H1 (cell line): ENCODE measurements around the gene PLB1. TPM values are rescaled to one million over a fixed set of nuclear protein-coding genes. Genes with fewer than 3 reads are reported as not detected.

Experiments
- CTCF ChIA-PET: fragments of 300-600 bp; sonication (Branson Sonifier 250); formaldehyde crosslinking; loops from one replicate; lab custom pipeline; 2021; ENCODE audit not compliant: partially characterized antibody; lab: Charles Lee
- POLR2A ChIA-PET: fragments of 300-600 bp; sonication (Branson Sonifier 250); formaldehyde crosslinking; loops from one replicate; lab custom pipeline; 2021; ENCODE audit warnings: inconsistent platforms; ENCODE audit not compliant: partially characterized antibody; lab: Charles Lee
- DNase-seq, 2 experiments: peaks; one replicate each; pipeline versions ENCODE4 v3.0.0 to v3.0.0-alpha.2; 2010 to 2022; ENCODE audit warnings: low spot score in 2 of 2, low read depth in 1 of 2, mixed read lengths in 1 of 2
- FAIRE-seq: peaks from 2 replicates; lab custom pipeline; 2011; peaks lifted over from hg19 to GRCh38; lab: Jason Lieb, UNC
- H2AFZ ChIP-seq: 2 replicates; pipeline ENCODE4 v1.8.1; 2012; ENCODE audit warnings: low read length, inconsistent platforms
- H2AK5ac ChIP-seq: 2 replicates; pipeline ENCODE4 v1.6.1; 2013; ENCODE audit warnings: low read depth, low read length
- H2BK120ac ChIP-seq: replicated peaks from 2 replicates; pipeline ENCODE3; 2013; ENCODE audit warnings: low read depth, low read length, inconsistent platforms
- H2BK12ac ChIP-seq: 2 replicates; pipeline ENCODE4 v1.6.1; 2013; ENCODE audit warnings: low read depth, low read length
- H2BK15ac ChIP-seq: 2 replicates; pipeline ENCODE4 v1.6.1; 2013; ENCODE audit warnings: low read length
- H2BK20ac ChIP-seq: 2 replicates; pipeline ENCODE4 v1.6.1; 2013; ENCODE audit warnings: low read length
- H2BK5ac ChIP-seq: 2 replicates; pipeline ENCODE4 v1.6.1; 2013; ENCODE audit warnings: low read depth, low read length
- H3K14ac ChIP-seq: 2 replicates; pipeline ENCODE4 v1.6.1; 2013; ENCODE audit warnings: inconsistent platforms; ENCODE audit not compliant: insufficient read length
- H3K18ac ChIP-seq: 2 replicates; pipeline ENCODE4 v1.6.1; 2013; ENCODE audit warnings: low read length; ENCODE audit errors: extremely low read depth
- H3K23ac ChIP-seq: 2 replicates; pipeline ENCODE4 v1.6.1; 2013; ENCODE audit warnings: inconsistent platforms; ENCODE audit not compliant: insufficient read length
- H3K23me2 ChIP-seq: 2 replicates; pipeline ENCODE4 v1.6.1; 2013; ENCODE audit warnings: low read depth, low read length
- H3K27ac ChIP-seq: 2 replicates; pipeline ENCODE4 v1.6.1; 2011; ENCODE audit warnings: low read depth, low read length, inconsistent platforms
- H3K27me3 ChIP-seq, 4 experiments: replicated peaks in 1 of 4; 1 replicate in 1 of 4; 2 replicates in 3 of 4; pipeline versions ENCODE4 v1.6.1 to v1.8.1; 2011 to 2013; ENCODE audit warnings: low read length in 3 of 4, mild to moderate bottlenecking in 3 of 4, inconsistent platforms in 2 of 4, mixed read lengths in 2 of 4, moderate library complexity in 1 of 4; ENCODE audit not compliant: control insufficient read depth in 3 of 4, insufficient read depth in 3 of 4; ENCODE audit errors: extremely low read depth in 1 of 4
- H3K36me3 ChIP-seq, 4 experiments: 2 replicates each; pipeline versions ENCODE4 v1.6.1 to v1.8.1; 2011 to 2013; ENCODE audit warnings: mild to moderate bottlenecking in 4 of 4, low read length in 3 of 4, moderate library complexity in 2 of 4, control low read depth in 1 of 4, inconsistent platforms in 1 of 4; ENCODE audit not compliant: insufficient read depth in 4 of 4, control insufficient read depth in 2 of 4
- H3K4ac ChIP-seq: replicated peaks from 2 replicates; pipeline ENCODE3; 2013; ENCODE audit warnings: low read length, low read depth, mixed read lengths, inconsistent platforms; ENCODE audit not compliant: insufficient read length
- H3K4me1 ChIP-seq, 4 experiments: replicated peaks in 1 of 4; 1 replicate in 1 of 4; 2 replicates in 3 of 4; pipeline versions ENCODE4 v1.6.1 to v1.8.1; 2011 to 2013; ENCODE audit warnings: low read length in 3 of 4, inconsistent platforms in 2 of 4, mixed read lengths in 1 of 4; ENCODE audit not compliant: insufficient read depth in 4 of 4, control insufficient read depth in 3 of 4
- H3K4me2 ChIP-seq, 2 experiments: 2 replicates each; pipeline versions ENCODE4 v1.6.1 to v1.8.1; 2011 to 2013; ENCODE audit warnings: low read depth in 2 of 2, low read length in 2 of 2, control low read depth in 1 of 2, inconsistent platforms in 1 of 2, mild to moderate bottlenecking in 1 of 2; ENCODE audit not compliant: insufficient read depth in 1 of 2
- H3K4me3 ChIP-seq, 4 experiments: fragments of 200-600, 300-600 bp in 1 of 4; sonication (generic), shearing (Covaris generic), sonication (Bioruptor Twin) in 1 of 4; 2 replicates each; pipeline versions ENCODE4 v1.5.1 to v1.8.1; 2011 to 2016; ENCODE audit warnings: low read length in 4 of 4, low read depth in 3 of 4, control low read depth in 2 of 4, inconsistent platforms in 2 of 4, mild to moderate bottlenecking in 2 of 4, mixed read lengths in 1 of 4, moderate library complexity in 1 of 4; ENCODE audit not compliant: insufficient read depth in 2 of 4; ENCODE audit errors: extremely low read depth in 1 of 4
- H3K56ac ChIP-seq: replicated peaks from 2 replicates; pipeline ENCODE3; 2013; ENCODE audit warnings: low read depth, mild to moderate bottlenecking, mixed read lengths, low read length, inconsistent platforms; ENCODE audit not compliant: insufficient read length
- H3K79me1 ChIP-seq: 2 replicates; pipeline ENCODE4 v1.6.1; 2013; ENCODE audit warnings: low read depth, low read length, control low read depth
- H3K79me2 ChIP-seq, 2 experiments: 2 replicates each; pipeline versions ENCODE4 v1.6.1 to v1.8.1; 2012 to 2013; ENCODE audit warnings: low read length in 2 of 2, mild to moderate bottlenecking in 2 of 2, inconsistent platforms in 1 of 2; ENCODE audit not compliant: insufficient read depth in 2 of 2, control insufficient read depth in 1 of 2
- H3K9ac ChIP-seq, 4 experiments: replicated peaks in 1 of 4; 1 replicate in 1 of 4; 2 replicates in 3 of 4; pipeline versions ENCODE4 v1.6.1 to v1.8.1; 2011 to 2013; ENCODE audit warnings: low read depth in 3 of 4, low read length in 3 of 4, control low read depth in 2 of 4, mild to moderate bottlenecking in 2 of 4, moderate library complexity in 2 of 4, inconsistent platforms in 1 of 4; ENCODE audit errors: extremely low read depth in 1 of 4
- H3K9me3 ChIP-seq, 2 experiments: 2 replicates each; pipeline versions ENCODE4 v1.6.1 to v1.8.1; 2012 to 2013; ENCODE audit warnings: mild to moderate bottlenecking in 2 of 2, moderate library complexity in 2 of 2, control low read depth in 1 of 2, inconsistent platforms in 1 of 2, low read depth in 1 of 2, low read length in 1 of 2, mixed read lengths in 1 of 2; ENCODE audit not compliant: insufficient read depth in 2 of 2
- H4K20me1 ChIP-seq, 2 experiments: replicated peaks in 1 of 2; 2 replicates each; pipeline versions ENCODE3 to v1.8.1; 2011 to 2013; ENCODE audit warnings: inconsistent platforms in 2 of 2, low read length in 2 of 2, mild to moderate bottlenecking in 1 of 2; ENCODE audit not compliant: insufficient read depth in 2 of 2, control insufficient read depth in 1 of 2
- H4K5ac ChIP-seq: 2 replicates; pipeline ENCODE4 v1.6.1; 2013; ENCODE audit warnings: low read length, low read depth, mixed read lengths, inconsistent platforms; ENCODE audit not compliant: insufficient read length
- H4K8ac ChIP-seq: 2 replicates; pipeline ENCODE4 v1.8.0; 2013; ENCODE audit warnings: mild to moderate bottlenecking, moderate library complexity, low read length, inconsistent platforms; ENCODE audit not compliant: insufficient read depth; ENCODE audit errors: extremely low read depth
- H4K91ac ChIP-seq: replicated peaks from 2 replicates; pipeline ENCODE3; 2013; ENCODE audit warnings: low read length, mixed read lengths, inconsistent platforms; ENCODE audit not compliant: insufficient read length
- CBX5 ChIP-seq: fragments of 300-800, 300-1000 bp; sonication (generic); IDR thresholded peaks from 2 replicates; pipeline ENCODE4 v1.7.1; 2016; ENCODE audit warnings: antibody characterized with exemption, low read length, low read depth
- FOSL1 ChIP-seq: IDR thresholded peaks from 2 replicates; pipeline ENCODE4 v1.6.1; 2011; ENCODE audit warnings: mild to moderate bottlenecking, low read depth, low read length, moderate library complexity; ENCODE audit not compliant: insufficient read depth
- NRF1 ChIP-seq: IDR thresholded peaks from 2 replicates; pipeline ENCODE4 v1.6.1; 2011; ENCODE audit warnings: mild to moderate bottlenecking, low read depth, low read length, improper control_type of control experiment
- RAD21 ChIP-seq, 2 experiments: IDR thresholded peaks in 1 of 2; conservative IDR thresholded peaks in 1 of 2; 2 replicates each; pipeline ENCODE4 v1.6.1; 2011; ENCODE audit warnings: low read depth in 2 of 2, low read length in 2 of 2, improper control_type of control experiment in 1 of 2, inconsistent platforms in 1 of 2, mild to moderate bottlenecking in 1 of 2, moderate library complexity in 1 of 2
- SIN3A ChIP-seq, 2 experiments: IDR thresholded peaks in 1 of 2; conservative IDR thresholded peaks in 1 of 2; 2 replicates each; pipeline ENCODE4 v1.6.1; 2011 to 2012; ENCODE audit warnings: low read length in 2 of 2, improper control_type of control experiment in 1 of 2, low read depth in 1 of 2, mild to moderate bottlenecking in 1 of 2
- TAF1 ChIP-seq: IDR thresholded peaks from 2 replicates; pipeline ENCODE4 v1.6.1; 2011; ENCODE audit warnings: mild to moderate bottlenecking, low read depth, low read length
- TEAD4 ChIP-seq: IDR thresholded peaks from 2 replicates; pipeline ENCODE4 v1.6.1; 2012; ENCODE audit warnings: low read depth, low read length, inconsistent platforms, mixed read lengths
- WGBS, 2 experiments: shearing (Covaris generic) in 1 of 2; methylation state at CpG; one replicate each; pipeline versions ENCODE4 v1.1.6 to v1.1.7; 2013 to 2015; ENCODE audit warnings: low lambda C conversion rate in 2 of 2, mixed read lengths in 2 of 2, inconsistent platforms in 1 of 2, low coverage in 1 of 2, missing lambda C conversion rate in 1 of 2; ENCODE audit not compliant: insufficient replicate concordance in 2 of 2, insufficient coverage in 1 of 2, insufficient read length in 1 of 2; ENCODE audit errors: extremely low coverage in 1 of 2, missing lambda C conversion rate in 1 of 2; 5-methylcytosine and 5-hydroxymethylcytosine counted together
- polyA plus RNA-seq, 7 experiments: library from polyadenylated mRNA; depleted of rRNA in 3 of 7; stranded (reverse) in 5 of 7; unstranded in 2 of 7; fragments of >200 nt in 5 of 7; fragments of 200-250 nt in 2 of 7; gene quantifications; 1 replicate in 5 of 7; 2 replicates in 1 of 7; 4 replicates in 1 of 7; pipeline versions ENCODE4 v1.2.1 to v1.2.3, GENCODE V29; 2011 to 2013; ENCODE audit warnings: missing spikeins in 2 of 7, mixed read lengths in 2 of 7
- total RNA-seq: library from RNA; stranded (reverse); fragmentation: NEBNext Ultra II Directional; extraction: Animal tissue kit (Norgen Biotek cat#: 25700); gene quantifications from 2 replicates; pipeline ENCODE4 v1.2.1, GENCODE V29; 2021
- TF ChIP-seq, protein P1 (sequence below): IDR thresholded peaks from 2 replicates; pipeline ENCODE4 v1.6.1; 2012; ENCODE audit warnings: low read length, inconsistent platforms
- TF ChIP-seq, protein P2 (sequence below): IDR thresholded peaks from 2 replicates; pipeline ENCODE4 v1.6.1; 2012; ENCODE audit warnings: inconsistent platforms

The PLB1 gene
- total and polyA plus RNA-seq, 2 of the 8 experiments (the other 6 are each of a cell fraction or from before 2014, with no cell fraction given), result 0.20 to 0.36 TPM

- Histone ChIP-seq H3K23me2 (no peaks in the 10 kb centered on the region; the same call in 1 of the 2 replicates), H3K9me3 (no peaks in the 10 kb centered on the region), H3K4me3 (no peak overlapping the region), H2BK20ac (no peak overlapping the region), H3K4ac (no peak overlapping the region), H4K8ac (no peak overlapping the region; the same call in 1 of the 2 replicates), H3K4me2 (no peak overlapping the region), H3K23ac (no peak overlapping the region), H3K18ac (0 out of 2 replicates have a peak overlapping the region, but pooled peaks have one; percentile 9), H3K36me3 (no peaks in the 10 kb centered on the region), H2BK15ac (no peak overlapping the region; the same call in 1 of the 2 replicates), H2AK5ac (no peak overlapping the region), H4K91ac (no peak overlapping the region), H3K79me2 (no peaks in the 10 kb centered on the region), H3K27me3 (no peaks in the 10 kb centered on the region), H3K27ac (no peak overlapping the region), H4K20me1 (no peaks in the 10 kb centered on the region), H3K56ac (no peak overlapping the region), H2BK120ac (no peak overlapping the region), H3K9ac (no peak overlapping the region), H3K4me1 (peaks cover 0 to 5% (median 1%) of the 10 kb centered on the region in 4 experiments; a peak in 3 of 7 replicates), H2BK5ac (no peak overlapping the region), H4K5ac (no peak overlapping the region), H2AFZ (no peak overlapping the region), H3K14ac (no peak overlapping the region), H2BK12ac (no peak overlapping the region), H3K79me1 (no peaks in the 10 kb centered on the region)
- ChIA-PET POLR2A (interaction anchor here (0.9 kb wide), 1 partner anchor 134 kb away, joined by 3 read pairs; the partner anchor contains the start of gene PPP1CB), CTCF (interaction anchor here (1.7 to 3.7 kb wide), 3 partner anchors 11 to 51 kb away, joined by 4 to 16 read pairs (median 16); no protein-coding TSS in a partner anchor)
- WGBS, 2 experiments, result 95% methylated on average over 3 of the region's 3 CpGs; no CpG with 5 or more reads in 1 of the 2 experiments
- FAIRE-seq (no peak), DNase-seq (no peak)
- TF ChIP-seq, protein P1, sequence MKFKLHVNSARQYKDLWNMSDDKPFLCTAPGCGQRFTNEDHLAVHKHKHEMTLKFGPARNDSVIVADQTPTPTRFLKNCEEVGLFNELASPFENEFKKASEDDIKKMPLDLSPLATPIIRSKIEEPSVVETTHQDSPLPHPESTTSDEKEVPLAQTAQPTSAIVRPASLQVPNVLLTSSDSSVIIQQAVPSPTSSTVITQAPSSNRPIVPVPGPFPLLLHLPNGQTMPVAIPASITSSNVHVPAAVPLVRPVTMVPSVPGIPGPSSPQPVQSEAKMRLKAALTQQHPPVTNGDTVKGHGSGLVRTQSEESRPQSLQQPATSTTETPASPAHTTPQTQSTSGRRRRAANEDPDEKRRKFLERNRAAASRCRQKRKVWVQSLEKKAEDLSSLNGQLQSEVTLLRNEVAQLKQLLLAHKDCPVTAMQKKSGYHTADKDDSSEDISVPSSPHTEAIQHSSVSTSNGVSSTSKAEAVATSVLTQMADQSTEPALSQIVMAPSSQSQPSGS, result no peak
- TF ChIP-seq NRF1 (no peak), CBX5 (no peak), SIN3A (conservative IDR thresholded peaks at IDR 0.05 in 1 of 2, IDR thresholded peaks at IDR 0.05 in 1 of 2; ENCODE audit: low read depth in 1 of 2, low read length in 2 of 2) (no peak), RAD21 (IDR thresholded peaks at IDR 0.05 in 1 of 2, conservative IDR thresholded peaks at IDR 0.05 in 1 of 2; ENCODE audit: low read depth in 2 of 2, low read length in 2 of 2) (no peak), FOSL1 (no peak), TAF1 (no peak), TEAD4 (no peak)
- TF ChIP-seq, protein P2, sequence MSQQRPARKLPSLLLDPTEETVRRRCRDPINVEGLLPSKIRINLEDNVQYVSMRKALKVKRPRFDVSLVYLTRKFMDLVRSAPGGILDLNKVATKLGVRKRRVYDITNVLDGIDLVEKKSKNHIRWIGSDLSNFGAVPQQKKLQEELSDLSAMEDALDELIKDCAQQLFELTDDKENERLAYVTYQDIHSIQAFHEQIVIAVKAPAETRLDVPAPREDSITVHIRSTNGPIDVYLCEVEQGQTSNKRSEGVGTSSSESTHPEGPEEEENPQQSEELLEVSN, result no peak
These were observed 121.8 kb downstream of the PLB1 start for GRCh38 chr2:28617502-28618184.
